ENCODE data around the gene PAX2. TPM values are rescaled to one million over a fixed set of nuclear protein-coding genes. Genes with fewer than 3 reads are reported as not detected.

The PAX2 gene
- total and polyA plus RNA-seq, 2 of the 8 experiments (the other 6 are each of a cell fraction or from before 2014, with no cell fraction given), result 0.02 TPM; not detected in 1

DNA sequence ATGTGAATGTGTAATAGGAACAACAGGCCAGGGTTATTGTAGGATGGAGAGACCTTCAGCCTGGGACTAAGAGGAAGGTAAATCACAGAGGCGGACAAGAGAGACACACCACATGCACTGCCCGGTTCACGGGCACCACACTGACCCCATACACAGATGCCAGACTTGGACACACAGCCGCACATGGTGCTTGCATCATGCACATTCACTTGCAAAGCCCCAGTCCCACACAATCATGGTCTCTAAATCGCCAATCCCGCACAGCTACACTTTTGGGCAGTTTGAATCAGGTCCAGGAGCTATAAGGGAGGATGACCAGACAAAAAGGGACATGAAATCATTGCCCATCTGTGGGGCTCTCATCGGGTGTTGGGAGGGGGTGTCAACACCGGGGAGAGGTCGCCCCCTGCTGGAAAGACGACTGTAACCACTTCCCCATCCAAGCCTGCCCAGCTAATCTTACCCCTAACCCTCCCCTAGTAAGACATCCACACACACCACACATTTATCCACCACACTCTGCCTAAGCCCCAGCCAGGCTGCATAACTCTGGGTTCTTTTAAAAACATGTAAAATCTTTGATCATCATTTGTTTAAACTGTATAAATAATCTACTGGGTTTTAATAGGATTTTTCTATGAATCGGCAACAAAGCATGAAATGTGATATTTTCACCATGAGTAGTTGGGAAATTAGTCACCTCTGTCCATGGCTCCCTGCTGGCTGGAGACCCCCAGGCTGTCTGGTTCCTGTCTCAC is 126.8 kb downstream of the PAX2 start:
- H2AK5ac ChIP-seq (ENCODE audit: low read depth, low read length), result no peak overlapping the region
- FAIRE-seq (peak; percentile 86), DNase-seq (ENCODE audit: low read depth in 1 of 2, low spot score in 2 of 2) (peak; percentile 27 to 92)
- H3K79me2 ChIP-seq (ENCODE audit: control insufficient read depth in 1 of 2, insufficient read depth in 2 of 2, low read length in 2 of 2), result no peaks in the 10 kb centered on the region
- no peak overlapping the region for H2AFZ ChIP-seq (ENCODE audit: low read length)
- H3K4ac ChIP-seq (replicated peaks; ENCODE audit: insufficient read length, low read depth, low read length), result no peak overlapping the region
- peaks cover 0 to 29% (median 17%) of the 10 kb centered on the region in 4 experiments; a peak in 6 of 7 replicates for H3K27me3 ChIP-seq (replicated peaks in 1 of 4; ENCODE audit: control insufficient read depth in 3 of 4, extremely low read depth in 1 of 4, insufficient read depth in 3 of 4, low read length in 3 of 4)
- H3K14ac ChIP-seq (ENCODE audit: insufficient read length), result no peak overlapping the region
- H3K9ac ChIP-seq (replicated peaks in 1 of 4; ENCODE audit: extremely low read depth in 1 of 4, low read depth in 3 of 4, low read length in 3 of 4), result no peak overlapping the region
- no peak overlapping the region for H4K91ac ChIP-seq (replicated peaks; ENCODE audit: insufficient read length, low read length)
- H4K8ac ChIP-seq (ENCODE audit: extremely low read depth, insufficient read depth, low read length), result no peak overlapping the region
- H2BK20ac ChIP-seq (ENCODE audit: low read length), result no peak overlapping the region
- peaks cover 0 to 12% (median 7%) of the 10 kb centered on the region in 4 experiments; a peak in 5 of 7 replicates for H3K4me1 ChIP-seq (replicated peaks in 1 of 4; ENCODE audit: control insufficient read depth in 3 of 4, insufficient read depth in 4 of 4, low read length in 3 of 4)
- H2BK15ac ChIP-seq (ENCODE audit: low read length), result no peak overlapping the region
- H2BK5ac ChIP-seq (ENCODE audit: low read depth, low read length), result no peak overlapping the region
- H3K27ac ChIP-seq (ENCODE audit: low read depth, low read length), result no peak overlapping the region
- H2BK120ac ChIP-seq (replicated peaks; ENCODE audit: low read depth, low read length), result no peak overlapping the region
- CTCF ChIA-PET (ENCODE audit: partially characterized antibody), result interaction anchor here (0.6 to 10.6 kb wide), 45 partner anchors 11 to 1625 kb away, joined by 3 to 110 read pairs (median 6); partner anchors contain the start of genes HIF1AN and PAX2
- H3K23ac ChIP-seq (ENCODE audit: insufficient read length), result no peak overlapping the region
- peaks cover 0 to 2% of the 10 kb centered on the region in 2 experiments for H4K20me1 ChIP-seq (replicated peaks in 1 of 2; ENCODE audit: control insufficient read depth in 1 of 2, insufficient read depth in 2 of 2, low read length in 2 of 2)
- H3K56ac ChIP-seq (replicated peaks; ENCODE audit: insufficient read length, low read depth, low read length), result no peak overlapping the region
- H3K4me3 ChIP-seq (ENCODE audit: extremely low read depth in 1 of 4, insufficient read depth in 2 of 4, low read depth in 3 of 4, low read length in 4 of 4), result no peak overlapping the region
- WGBS, 2 experiments (ENCODE audit: extremely low coverage in 1 of 2, insufficient coverage in 1 of 2, insufficient read length in 1 of 2, insufficient replicate concordance in 2 of 2, low coverage in 1 of 2, low lambda C conversion rate in 2 of 2, missing lambda C conversion rate in 1 of 2), result 54% methylated on average over 11 of the region's 11 CpGs; no CpG with 5 or more reads in 1 of the 2 experiments
- H3K36me3 ChIP-seq (ENCODE audit: control insufficient read depth in 2 of 4, insufficient read depth in 4 of 4, low read length in 3 of 4), result no peaks in the 10 kb centered on the region
- H3K18ac ChIP-seq (ENCODE audit: extremely low read depth, low read length), result no peak overlapping the region
- POLR2A ChIA-PET (ENCODE audit: partially characterized antibody), result interaction anchor here (2.0 to 6.6 kb wide), 2 partner anchors 119 to 310 kb away, joined by 4 to 29 read pairs; no protein-coding TSS in a partner anchor
- no peak overlapping the region for H2BK12ac ChIP-seq (ENCODE audit: low read depth, low read length)
- no peak overlapping the region for H3K4me2 ChIP-seq (ENCODE audit: insufficient read depth in 1 of 2, low read depth in 2 of 2, low read length in 2 of 2)
- no peaks in the 10 kb centered on the region for H3K9me3 ChIP-seq (ENCODE audit: insufficient read depth in 2 of 2, low read depth in 1 of 2, low read length in 1 of 2)
- no peak overlapping the region for H4K5ac ChIP-seq (ENCODE audit: insufficient read length, low read depth, low read length)
- no peaks in the 10 kb centered on the region; the same call in 1 of the 2 replicates for H3K23me2 ChIP-seq (ENCODE audit: low read depth, low read length)
- no peaks in the 10 kb centered on the region for H3K79me1 ChIP-seq (ENCODE audit: low read depth, low read length)
- TF ChIP-seq CTBP2 (IDR thresholded peaks at IDR 0.05; ENCODE audit: borderline replicate concordance, insufficient read depth, insufficient read length, low read length), result no peak
- no peak for TF ChIP-seq KDM4A (IDR thresholded peaks at IDR 0.05; ENCODE audit: low read depth, low read length, severe bottlenecking)
- no peak for TF ChIP-seq YY1 (IDR thresholded peaks at IDR 0.05; ENCODE audit: low read depth, low read length)
- TF ChIP-seq NRF1 (IDR thresholded peaks at IDR 0.05; ENCODE audit: low read depth, low read length), result no peak
- TF ChIP-seq TEAD4 (IDR thresholded peaks at IDR 0.05; ENCODE audit: low read depth, low read length), result no peak
- TF ChIP-seq ZNF274 (IDR thresholded peaks at IDR 0.05; ENCODE audit: borderline replicate concordance, extremely low read depth, low read length), result no peak
- TF ChIP-seq, protein P1, sequence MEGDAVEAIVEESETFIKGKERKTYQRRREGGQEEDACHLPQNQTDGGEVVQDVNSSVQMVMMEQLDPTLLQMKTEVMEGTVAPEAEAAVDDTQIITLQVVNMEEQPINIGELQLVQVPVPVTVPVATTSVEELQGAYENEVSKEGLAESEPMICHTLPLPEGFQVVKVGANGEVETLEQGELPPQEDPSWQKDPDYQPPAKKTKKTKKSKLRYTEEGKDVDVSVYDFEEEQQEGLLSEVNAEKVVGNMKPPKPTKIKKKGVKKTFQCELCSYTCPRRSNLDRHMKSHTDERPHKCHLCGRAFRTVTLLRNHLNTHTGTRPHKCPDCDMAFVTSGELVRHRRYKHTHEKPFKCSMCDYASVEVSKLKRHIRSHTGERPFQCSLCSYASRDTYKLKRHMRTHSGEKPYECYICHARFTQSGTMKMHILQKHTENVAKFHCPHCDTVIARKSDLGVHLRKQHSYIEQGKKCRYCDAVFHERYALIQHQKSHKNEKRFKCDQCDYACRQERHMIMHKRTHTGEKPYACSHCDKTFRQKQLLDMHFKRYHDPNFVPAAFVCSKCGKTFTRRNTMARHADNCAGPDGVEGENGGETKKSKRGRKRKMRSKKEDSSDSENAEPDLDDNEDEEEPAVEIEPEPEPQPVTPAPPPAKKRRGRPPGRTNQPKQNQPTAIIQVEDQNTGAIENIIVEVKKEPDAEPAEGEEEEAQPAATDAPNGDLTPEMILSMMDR (IDR thresholded peaks at IDR 0.05; ENCODE audit: control extremely low read depth in 1 of 3, insufficient read depth in 1 of 3, low read depth in 1 of 3, low read length in 3 of 3), result peak; percentile 69 to 86 (median 84)
- no peak for TF ChIP-seq CEBPB (IDR thresholded peaks at IDR 0.05; ENCODE audit: low read depth, low read length)
- TF ChIP-seq, protein P2, sequence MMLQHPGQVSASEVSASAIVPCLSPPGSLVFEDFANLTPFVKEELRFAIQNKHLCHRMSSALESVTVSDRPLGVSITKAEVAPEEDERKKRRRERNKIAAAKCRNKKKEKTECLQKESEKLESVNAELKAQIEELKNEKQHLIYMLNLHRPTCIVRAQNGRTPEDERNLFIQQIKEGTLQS (IDR thresholded peaks at IDR 0.05; ENCODE audit: insufficient read depth, low read depth, low read length), result no peak

Data from H1 (cell line).